Renal pelvis (tissue), 4 donors: Measurements from ENCODE around the gene TDRD1. TPM values are rescaled to one million over a fixed set of nuclear protein-coding genes. Genes with fewer than 3 reads are reported as not detected.

Experiments used
- DNase-seq: peaks from one replicate; pipeline ENCODE4 v3.0.0-alpha.2; 2013
- polyA plus RNA-seq, 3 donors: library from polyadenylated mRNA; unstranded; fragments of 120-200 nt; gene quantifications; one replicate each; pipeline ENCODE4 v1.2.1, GENCODE V29; 2013; ENCODE audit not compliant: insufficient read length in 3 of 3

The TDRD1 gene
- polyA plus RNA-seq, 3 donors: 0.04 TPM; not detected in 2

GRCh38 chr10:114266521-114266920, 87.4 kb downstream of the TDRD1 start:
- no peak for DNase-seq

- DNase-seq: no peak
Observed at GRCh38 chr10:114271075-114271778, 92.1 kb downstream of the TDRD1 start.

GRCh38 chr10:114271779-114272167, 92.6 kb downstream of the TDRD1 start:
- DNase-seq: no peak

- no peak for DNase-seq
Observed at GRCh38 chr10:114272696-114273095, 93.5 kb downstream of the TDRD1 start.

GRCh38 chr10:114273910-114274309, 94.8 kb downstream of the TDRD1 start:
- no peak for DNase-seq

- no peak for DNase-seq
Observed at GRCh38 chr10:114274616-114275453, 95.7 kb downstream of the TDRD1 start.

- DNase-seq: no peak
Observed at GRCh38 chr10:114276066-114276465, 96.9 kb downstream of the TDRD1 start.

- no peak for DNase-seq
Observed at GRCh38 chr10:114276671-114277070, 97.5 kb downstream of the TDRD1 start.

GRCh38 chr10:114278140-114278883, 99.2 kb downstream of the TDRD1 start:
- no peak for DNase-seq

GRCh38 chr10:114278884-114279191, 99.7 kb downstream of the TDRD1 start:
- DNase-seq: no peak

GRCh38 chr10:114279289-114279688, 100.1 kb downstream of the TDRD1 start:
- no peak for DNase-seq

- no peak for DNase-seq
Observed at GRCh38 chr10:114279901-114280644, 100.9 kb downstream of the TDRD1 start.

- DNase-seq: no peak
Observed at GRCh38 chr10:114281006-114281405, 101.9 kb downstream of the TDRD1 start.

GRCh38 chr10:114281461-114281860, 102.3 kb downstream of the TDRD1 start:
- DNase-seq: no peak

Other genes with a start within 250 kb of the TDRD1 start
- gene ADRB1, start 135.5 kb upstream of the TDRD1 start, polyA plus RNA-seq: under 1 TPM in 1 of 3 donors, not detected in 2; 0.10 TPM
- 10 to 100 TPM; 19.6 to 33.2 (median 25.0) TPM for gene CCDC186, start 5.2 kb upstream of the TDRD1 start, polyA plus RNA-seq
- gene VWA2, start 59.9 kb downstream of the TDRD1 start, polyA plus RNA-seq: 1 to 10 TPM; 2.5 to 3.2 (median 2.8) TPM
- 10 to 100 TPM; 40.1 to 45.6 (median 42.1) TPM for gene AFAP1L2, start 225.1 kb downstream of the TDRD1 start, polyA plus RNA-seq